Neuron (in vitro differentiated cells): ENCODE measurements around the gene CSTPP1.

Experiments
- H2AFZ ChIP-seq: one replicate; pipeline ENCODE4 v1.6.1; 2013; ENCODE audit warnings: low read depth, mild to moderate bottlenecking, inconsistent platforms, low read length, moderate library complexity
- H3K27me3 ChIP-seq: one replicate; pipeline ENCODE4 v1.6.1; 2013; ENCODE audit warnings: low read length; ENCODE audit not compliant: insufficient read depth
- H3K36me3 ChIP-seq: one replicate; pipeline ENCODE4 v1.6.1; 2013; ENCODE audit warnings: low read length; ENCODE audit not compliant: insufficient read depth
- H3K4me1 ChIP-seq: one replicate; pipeline ENCODE4 v1.6.1; 2013; ENCODE audit warnings: low read length; ENCODE audit not compliant: insufficient read depth
- H3K4me3 ChIP-seq: 2 replicates; pipeline ENCODE4 v1.5.1; 2013; ENCODE audit warnings: mild to moderate bottlenecking, low read length, moderate library complexity
- H3K9me3 ChIP-seq: one replicate; pipeline ENCODE4 v1.6.1; 2013; ENCODE audit warnings: low read length

The CSTPP1 gene

GRCh38 chr11:46899501-46900025 lies 37.0 kb upstream of the CSTPP1 start:
- no peaks in the 10 kb centered on the region for H3K27me3 ChIP-seq
- H3K4me1 ChIP-seq: peaks cover 7% of the 10 kb centered on the region
- H2AFZ ChIP-seq: no peak overlapping the region
- H3K36me3 ChIP-seq: peaks cover 39% of the 10 kb centered on the region
- H3K9me3 ChIP-seq: peaks cover 3% of the 10 kb centered on the region
- no peak overlapping the region for H3K4me3 ChIP-seq

GRCh38 chr11:46900091-46900746 lies 36.3 kb upstream of the CSTPP1 start:
- Histone ChIP-seq H3K9me3 (peaks cover 3% of the 10 kb centered on the region), H3K27me3 (no peaks in the 10 kb centered on the region), H3K4me3 (no peak overlapping the region), H3K4me1 (peaks cover 7% of the 10 kb centered on the region), H2AFZ (no peak overlapping the region), H3K36me3 (peaks cover 33% of the 10 kb centered on the region)

DNA sequence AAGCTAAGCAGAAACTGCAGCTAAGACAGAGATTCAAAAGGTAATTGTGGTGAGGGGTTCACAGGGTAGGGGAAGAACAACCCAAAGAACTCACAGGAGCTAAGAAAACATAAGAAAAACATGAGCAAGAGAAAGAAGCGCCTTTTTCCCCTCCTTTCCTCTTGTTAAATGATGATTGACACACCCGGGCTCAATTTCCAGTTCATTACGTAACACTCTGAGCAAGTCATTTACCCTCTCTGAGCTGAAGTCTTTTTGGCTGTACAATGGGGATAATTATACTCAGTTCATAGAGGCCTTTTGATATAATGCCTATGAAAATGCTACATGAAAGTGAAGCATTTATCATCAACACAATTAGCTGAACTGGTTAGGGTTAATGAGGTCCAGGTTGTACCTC lies 35.4 kb upstream of the CSTPP1 start:
- H3K36me3 ChIP-seq: peaks cover 26% of the 10 kb centered on the region
- H2AFZ ChIP-seq: no peak overlapping the region
- H3K4me1 ChIP-seq: peaks cover 7% of the 10 kb centered on the region
- no peaks in the 10 kb centered on the region for H3K27me3 ChIP-seq
- no peak overlapping the region for H3K4me3 ChIP-seq
- peaks cover 3% of the 10 kb centered on the region for H3K9me3 ChIP-seq

DNA sequence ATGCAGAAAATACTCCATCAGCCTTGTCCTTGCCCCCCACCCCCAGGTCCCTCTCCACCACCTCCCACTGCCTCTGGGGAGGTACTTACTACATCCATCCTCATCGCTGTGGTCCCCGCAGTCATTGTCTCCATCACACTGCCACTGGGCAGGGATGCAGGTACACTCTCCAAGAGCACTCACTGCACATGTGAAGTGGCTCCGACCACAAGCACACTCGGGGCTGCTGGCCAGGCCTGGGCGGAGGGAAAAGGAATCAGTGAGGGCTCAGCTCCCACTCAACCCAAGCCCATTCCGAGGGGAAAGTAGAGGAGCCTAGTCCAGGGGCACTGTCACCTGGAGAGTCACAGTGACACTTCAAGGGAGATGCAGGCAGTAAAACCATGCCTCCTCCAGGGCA lies 33.9 kb upstream of the CSTPP1 start:
- peaks cover 21% of the 10 kb centered on the region for H3K4me1 ChIP-seq
- H3K36me3 ChIP-seq: peaks cover 19% of the 10 kb centered on the region
- no peaks in the 10 kb centered on the region for H3K27me3 ChIP-seq
- H2AFZ ChIP-seq: no peak overlapping the region
- H3K4me3 ChIP-seq: no peak overlapping the region
- peaks cover 3% of the 10 kb centered on the region for H3K9me3 ChIP-seq

DNA sequence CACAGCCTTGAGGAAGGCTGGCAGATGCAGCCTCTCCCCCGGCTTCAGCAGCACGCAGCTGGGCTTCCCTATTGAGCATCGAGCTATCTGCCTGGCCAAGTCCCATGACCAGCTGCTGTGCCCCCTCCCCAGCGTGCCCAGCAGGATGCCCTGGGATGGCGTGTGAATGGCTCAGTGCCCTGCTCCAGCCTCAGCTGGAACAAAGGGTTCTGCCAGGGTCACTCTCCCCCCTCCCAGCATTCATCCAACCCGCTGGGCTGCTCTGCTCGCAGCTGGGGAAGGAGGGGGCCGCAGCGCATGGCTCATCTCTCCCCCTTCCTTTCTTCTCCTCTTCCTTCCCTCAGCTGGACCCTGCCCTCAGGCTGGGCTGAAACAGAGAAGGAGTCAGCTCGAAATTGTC lies 32.7 kb upstream of the CSTPP1 start:
- peaks cover 21% of the 10 kb centered on the region for H3K4me1 ChIP-seq
- H3K36me3 ChIP-seq: peaks cover 13% of the 10 kb centered on the region
- no peak overlapping the region for H2AFZ ChIP-seq
- no peak overlapping the region for H3K4me3 ChIP-seq
- no peaks in the 10 kb centered on the region for H3K9me3 ChIP-seq
- H3K27me3 ChIP-seq: no peaks in the 10 kb centered on the region

- Histone ChIP-seq H3K9me3 (no peaks in the 10 kb centered on the region), H3K27me3 (no peaks in the 10 kb centered on the region)
Measured at GRCh38 chr11:46905806-46906205, 30.8 kb upstream of the CSTPP1 start.

DNA sequence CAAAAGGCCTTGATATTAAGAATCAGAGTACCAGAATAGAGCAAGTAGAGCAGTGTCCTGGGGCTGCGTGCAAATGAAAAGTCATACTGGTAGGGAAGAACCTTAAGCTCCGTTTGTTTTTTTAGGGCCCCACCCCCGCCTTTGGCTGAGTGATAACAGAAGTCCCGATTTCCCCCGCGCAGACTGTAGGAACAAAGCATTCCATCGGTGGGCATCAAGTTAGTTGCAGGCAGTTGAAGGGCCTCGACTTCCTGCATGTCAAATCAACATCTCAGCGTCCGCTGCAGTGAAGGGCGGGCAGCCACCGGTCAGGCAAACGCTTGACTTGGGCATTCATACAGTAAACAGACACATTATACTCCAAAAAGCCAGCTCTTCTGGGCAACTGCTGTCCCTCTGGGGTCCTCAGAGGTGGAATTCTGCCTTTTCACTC lies 29.9 kb upstream of the CSTPP1 start:
- H3K9me3 ChIP-seq: no peaks in the 10 kb centered on the region
- peak overlapping the region; percentile 21 for H3K4me3 ChIP-seq
- no peaks in the 10 kb centered on the region for H3K36me3 ChIP-seq
- peaks cover 21% of the 10 kb centered on the region for H3K4me1 ChIP-seq
- no peaks in the 10 kb centered on the region for H3K27me3 ChIP-seq
- H2AFZ ChIP-seq: peak overlapping the region; percentile 42

More at GRCh38 chr11:46905806-46906205, 30.8 kb upstream of the CSTPP1 start:
- H2AFZ ChIP-seq: no peak overlapping the region
- no peaks in the 10 kb centered on the region for H3K36me3 ChIP-seq
- H3K4me1 ChIP-seq: peaks cover 21% of the 10 kb centered on the region
- H3K4me3 ChIP-seq: no peak overlapping the region

DNA sequence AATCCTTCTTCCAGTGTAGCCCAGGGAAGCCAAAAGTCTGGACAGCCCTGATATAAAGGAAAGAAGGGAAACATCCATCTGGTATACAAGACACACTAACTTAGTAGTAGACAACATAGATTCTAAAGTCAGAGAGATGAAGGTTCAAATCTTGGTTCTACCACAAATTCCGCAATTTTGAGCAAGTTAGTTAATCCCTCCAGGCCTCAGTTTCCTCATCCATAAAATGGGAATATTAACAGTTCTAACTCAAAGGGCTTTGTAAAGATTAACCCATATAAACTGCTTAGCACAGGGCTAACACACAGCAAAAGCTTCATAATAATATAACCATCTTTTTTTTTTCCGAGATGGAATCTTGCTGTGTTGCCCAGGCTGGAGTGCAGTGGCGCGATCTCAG lies 29.0 kb upstream of the CSTPP1 start:
- Histone ChIP-seq H3K9me3 (no peaks in the 10 kb centered on the region), H3K27me3 (no peaks in the 10 kb centered on the region), H3K4me1 (peaks cover 28% of the 10 kb centered on the region), H2AFZ (no peak overlapping the region), H3K4me3 (no peak overlapping the region), H3K36me3 (no peaks in the 10 kb centered on the region)

- peak overlapping the region; percentile 49 for H3K4me3 ChIP-seq
- no peaks in the 10 kb centered on the region for H3K27me3 ChIP-seq
- peak overlapping the region; percentile 69 for H2AFZ ChIP-seq
- no peaks in the 10 kb centered on the region for H3K9me3 ChIP-seq
- H3K4me1 ChIP-seq: peaks cover 42% of the 10 kb centered on the region
- no peaks in the 10 kb centered on the region for H3K36me3 ChIP-seq
Measured at GRCh38 chr11:46912526-46913150, 23.9 kb upstream of the CSTPP1 start.

GRCh38 chr11:46913484-46913883 lies 23.1 kb upstream of the CSTPP1 start:
- Histone ChIP-seq H3K27me3 (no peaks in the 10 kb centered on the region), H3K9me3 (no peaks in the 10 kb centered on the region), H3K4me1 (peaks cover 42% of the 10 kb centered on the region), H3K36me3 (no peaks in the 10 kb centered on the region), H3K4me3 (peak overlapping the region; percentile 49), H2AFZ (peak overlapping the region; percentile 69)

GRCh38 chr11:46914363-46914762 lies 22.2 kb upstream of the CSTPP1 start:
- H3K27me3 ChIP-seq: no peaks in the 10 kb centered on the region
- H2AFZ ChIP-seq: no peak overlapping the region
- H3K4me3 ChIP-seq: no peak overlapping the region
- peaks cover 49% of the 10 kb centered on the region for H3K4me1 ChIP-seq
- no peaks in the 10 kb centered on the region for H3K9me3 ChIP-seq
- H3K36me3 ChIP-seq: no peaks in the 10 kb centered on the region

- Histone ChIP-seq H3K4me1 (peaks cover 53% of the 10 kb centered on the region), H2AFZ (no peak overlapping the region), H3K27me3 (no peaks in the 10 kb centered on the region), H3K9me3 (no peaks in the 10 kb centered on the region), H3K4me3 (no peak overlapping the region), H3K36me3 (no peaks in the 10 kb centered on the region)
Measured at GRCh38 chr11:46914910-46915309, 21.7 kb upstream of the CSTPP1 start.

DNA sequence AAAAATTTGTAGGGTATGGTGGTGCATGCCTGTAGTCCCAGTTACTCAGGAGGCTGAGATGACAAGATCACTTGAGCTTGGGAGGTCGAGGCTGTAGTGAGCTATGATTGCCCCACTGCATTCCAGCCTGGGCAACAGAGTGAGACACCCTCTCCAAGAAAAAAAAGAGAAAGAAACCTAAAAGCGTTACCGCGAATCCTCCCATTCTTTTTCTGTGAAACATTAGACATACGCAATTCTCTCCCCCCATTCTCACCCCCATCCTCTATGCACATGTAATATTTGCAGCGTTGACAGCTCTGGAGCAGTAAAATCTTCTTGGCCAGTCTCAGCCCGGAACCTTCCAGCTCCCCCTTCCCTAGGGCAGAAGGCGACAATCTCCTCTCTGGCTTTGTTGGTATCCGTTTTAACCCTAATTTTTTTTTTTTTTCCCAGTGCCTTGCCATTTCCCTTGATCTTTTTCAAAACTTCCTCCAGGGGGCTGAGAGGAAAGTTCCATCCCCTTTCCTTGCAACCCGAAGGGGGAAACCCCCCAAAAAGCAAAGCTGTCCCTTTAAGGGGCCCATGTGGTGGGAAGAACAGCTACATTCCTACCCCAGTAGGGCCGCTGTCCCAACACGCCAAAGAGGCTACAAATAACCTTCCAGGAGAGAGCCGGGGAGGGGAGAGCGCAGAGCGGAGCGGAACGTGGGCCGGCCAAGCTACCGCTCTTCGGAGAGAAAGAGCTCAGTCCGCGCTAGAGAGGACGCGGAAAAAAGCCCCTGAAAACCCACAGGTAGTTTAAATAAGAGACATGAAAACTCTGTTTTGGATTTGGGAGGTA lies 20.1 kb upstream of the CSTPP1 start:
- Histone ChIP-seq H3K9me3 (no peaks in the 10 kb centered on the region), H2AFZ (peak overlapping the region; percentile 82), H3K4me1 (peaks cover 58% of the 10 kb centered on the region), H3K4me3 (peak overlapping the region; percentile 80), H3K36me3 (no peaks in the 10 kb centered on the region), H3K27me3 (no peaks in the 10 kb centered on the region)
